ENCODE measurements around the gene SEL1L3.
"Not testable (repeated sequence)": the region's sequence is repeated elsewhere in the genome, so short reads cannot be mapped to it uniquely, and the experiment has no call there.

Gene SEL1L3

GRCh38 chr4:25879091-25879584 is 16.4 kb upstream of the SEL1L3 start:
- DNase-seq, result no peak

GRCh38 chr4:25878676-25879075 is 15.9 kb upstream of the SEL1L3 start:
- no peak for DNase-seq

- no peak for DNase-seq
Measured at GRCh38 chr4:25875281-25875745, 12.5 kb upstream of the SEL1L3 start.

- no peak for DNase-seq
Measured at GRCh38 chr4:25874655-25875054, 11.9 kb upstream of the SEL1L3 start.

GRCh38 chr4:25873632-25874129 is 10.9 kb upstream of the SEL1L3 start:
- no peak for DNase-seq

- DNase-seq, result no peak
Measured at GRCh38 chr4:25872851-25873631, 10.3 kb upstream of the SEL1L3 start.

- DNase-seq, result no peak
Measured at GRCh38 chr4:25870081-25870480, 7.3 kb upstream of the SEL1L3 start.

- DNase-seq, result no peak
Measured at GRCh38 chr4:25867781-25868294, 5.0 kb upstream of the SEL1L3 start.

- DNase-seq, result not testable (repeated sequence)
Measured at GRCh38 chr4:25866401-25866800, 3.6 kb upstream of the SEL1L3 start.

GRCh38 chr4:25865586-25865985 is 2.8 kb upstream of the SEL1L3 start:
- no peak for DNase-seq

- no peak for DNase-seq
Measured at GRCh38 chr4:25863831-25864418, 1.1 kb upstream of the SEL1L3 start.

GRCh38 chr4:25863347-25863784 is 578 bp upstream of the SEL1L3 start:
- peak in 1 of 2 experiments; percentile 48 for DNase-seq

GRCh38 chr4:25861951-25862410 is 807 bp downstream of the SEL1L3 start:
- peak; percentile 59 to 65 for DNase-seq

GRCh38 chr4:25861280-25861950 is 1.4 kb downstream of the SEL1L3 start:
- no peak for DNase-seq

- DNase-seq, result no peak
Measured at GRCh38 chr4:25860586-25861279, 2.1 kb downstream of the SEL1L3 start.

- no peak for DNase-seq
Measured at GRCh38 chr4:25859429-25860148, 3.2 kb downstream of the SEL1L3 start.

GRCh38 chr4:25857851-25858400 is 4.9 kb downstream of the SEL1L3 start:
- DNase-seq, result no peak

GRCh38 chr4:25857403-25857802 is 5.4 kb downstream of the SEL1L3 start:
- DNase-seq, result no peak

GRCh38 chr4:25856756-25857155 is 6.0 kb downstream of the SEL1L3 start:
- DNase-seq, result no peak

GRCh38 chr4:25852103-25852502 is 10.7 kb downstream of the SEL1L3 start:
- no peak for DNase-seq

- no peak for DNase-seq
Measured at GRCh38 chr4:25847329-25847728, 15.5 kb downstream of the SEL1L3 start.

Measured in activated T-cell treated with anti-CD3 and anti-CD28 coated beads, Interleukin-2, amount 50 U/mL, for 48 hours (primary cell).